Measurements from ENCODE around the gene ITGAX.

The ITGAX gene

GRCh38 chr16:31350275-31351005, 4.5 kb upstream of the ITGAX start:
- no peak overlapping the region for H3K4me3 ChIP-seq (ENCODE audit: low read length)
- DNase-seq (ENCODE audit: low read depth), result no peak
- TF ChIP-seq, protein P1, sequence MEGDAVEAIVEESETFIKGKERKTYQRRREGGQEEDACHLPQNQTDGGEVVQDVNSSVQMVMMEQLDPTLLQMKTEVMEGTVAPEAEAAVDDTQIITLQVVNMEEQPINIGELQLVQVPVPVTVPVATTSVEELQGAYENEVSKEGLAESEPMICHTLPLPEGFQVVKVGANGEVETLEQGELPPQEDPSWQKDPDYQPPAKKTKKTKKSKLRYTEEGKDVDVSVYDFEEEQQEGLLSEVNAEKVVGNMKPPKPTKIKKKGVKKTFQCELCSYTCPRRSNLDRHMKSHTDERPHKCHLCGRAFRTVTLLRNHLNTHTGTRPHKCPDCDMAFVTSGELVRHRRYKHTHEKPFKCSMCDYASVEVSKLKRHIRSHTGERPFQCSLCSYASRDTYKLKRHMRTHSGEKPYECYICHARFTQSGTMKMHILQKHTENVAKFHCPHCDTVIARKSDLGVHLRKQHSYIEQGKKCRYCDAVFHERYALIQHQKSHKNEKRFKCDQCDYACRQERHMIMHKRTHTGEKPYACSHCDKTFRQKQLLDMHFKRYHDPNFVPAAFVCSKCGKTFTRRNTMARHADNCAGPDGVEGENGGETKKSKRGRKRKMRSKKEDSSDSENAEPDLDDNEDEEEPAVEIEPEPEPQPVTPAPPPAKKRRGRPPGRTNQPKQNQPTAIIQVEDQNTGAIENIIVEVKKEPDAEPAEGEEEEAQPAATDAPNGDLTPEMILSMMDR (conservative IDR thresholded peaks at IDR 0.05; ENCODE audit: low read depth, low read length), result no peak

DNA sequence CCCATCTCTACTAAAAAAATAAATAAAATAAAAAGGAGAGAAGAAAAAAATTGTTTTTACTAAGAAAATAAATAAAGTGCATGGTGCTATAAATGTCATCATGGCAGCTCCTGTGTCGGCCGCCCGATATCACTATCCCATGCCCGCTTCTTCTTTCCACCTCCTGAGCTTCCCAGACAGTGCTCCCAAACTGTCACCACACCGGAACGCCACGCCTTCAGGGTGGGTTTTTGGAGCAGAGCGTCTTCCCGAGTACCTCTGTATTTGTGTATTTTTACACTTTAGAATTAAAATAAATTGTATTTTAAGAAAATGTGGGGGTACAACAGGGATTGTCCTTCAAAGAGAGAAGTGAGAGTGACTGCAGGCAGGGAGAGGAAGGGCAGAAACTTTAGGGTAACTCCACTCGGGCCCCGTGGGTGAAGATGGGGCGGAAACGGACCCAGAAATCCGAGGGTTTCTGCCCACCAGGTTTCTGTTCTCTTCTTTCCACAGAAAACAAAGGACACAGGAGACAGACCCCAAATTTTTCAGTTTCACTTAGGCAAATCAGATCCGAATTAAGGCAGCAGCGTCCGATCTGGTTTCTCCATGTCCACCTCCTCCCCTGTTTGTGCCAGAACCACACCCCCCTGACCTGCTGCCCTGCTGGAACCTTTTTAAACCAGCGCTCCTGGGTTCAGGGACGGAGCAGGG, 3.6 kb upstream of the ITGAX start:
- TF ChIP-seq, protein P1 (conservative IDR thresholded peaks at IDR 0.05; ENCODE audit: low read depth, low read length), result no peak
- no peak for DNase-seq (ENCODE audit: low read depth)
- H3K4me3 ChIP-seq (ENCODE audit: low read length), result no peak overlapping the region

- no peak for DNase-seq (ENCODE audit: low read depth)
- no peak overlapping the region for H3K4me3 ChIP-seq (ENCODE audit: low read length)
- TF ChIP-seq, protein P1 (conservative IDR thresholded peaks at IDR 0.05; ENCODE audit: low read depth, low read length), result no peak
Measured at GRCh38 chr16:31351942-31352325, 3.0 kb upstream of the ITGAX start.

- H3K4me3 ChIP-seq (ENCODE audit: low read length), result no peak overlapping the region
- no peak for DNase-seq (ENCODE audit: low read depth)
- TF ChIP-seq, protein P1 (conservative IDR thresholded peaks at IDR 0.05; ENCODE audit: low read depth, low read length), result no peak
Measured at GRCh38 chr16:31352376-31353115, 2.4 kb upstream of the ITGAX start.

DNA sequence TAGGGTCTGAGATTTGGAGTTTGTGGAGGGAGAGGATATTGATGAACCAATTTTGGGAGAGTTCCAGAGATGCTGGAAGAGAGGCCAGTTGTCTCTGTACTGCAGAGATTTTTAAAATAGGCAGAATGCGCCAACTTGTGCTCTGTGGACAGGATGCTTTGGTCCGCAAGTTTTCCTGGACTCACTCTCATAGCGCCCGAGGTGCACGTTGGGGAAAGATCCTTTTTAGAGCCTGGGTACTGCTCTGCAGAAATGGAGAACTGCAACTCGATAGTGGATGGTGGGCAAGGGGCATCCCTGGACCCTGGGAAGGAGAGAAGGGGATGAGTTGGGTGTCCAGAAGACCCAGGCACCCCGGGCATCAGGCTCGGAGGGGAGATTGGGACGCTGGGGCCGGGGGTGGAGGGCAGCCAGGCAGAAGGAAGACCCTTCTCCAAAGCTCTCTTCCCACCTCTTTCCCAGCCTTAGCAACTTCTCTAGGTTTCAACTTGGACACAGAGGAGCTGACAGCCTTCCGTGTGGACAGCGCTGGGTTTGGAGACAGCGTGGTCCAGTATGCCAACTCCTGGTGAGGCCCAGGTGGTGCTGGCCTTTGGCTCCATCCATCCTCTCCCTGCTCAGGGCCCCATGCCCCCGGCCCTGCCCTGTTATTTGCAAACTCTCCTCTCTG, 590 bp downstream of the ITGAX start:
- DNase-seq (ENCODE audit: low read depth), result no peak
- TF ChIP-seq, protein P1 (conservative IDR thresholded peaks at IDR 0.05; ENCODE audit: low read depth, low read length), result no peak
- no peak overlapping the region for H3K4me3 ChIP-seq (ENCODE audit: low read length)

GRCh38 chr16:31356566-31357323, 1.8 kb downstream of the ITGAX start:
- no peak for DNase-seq (ENCODE audit: low read depth)
- TF ChIP-seq, protein P1 (conservative IDR thresholded peaks at IDR 0.05; ENCODE audit: low read depth, low read length), result no peak
- no peak overlapping the region for H3K4me3 ChIP-seq (ENCODE audit: low read length)

Measured in retinal pigment epithelial cell (primary cell).